ENCODE results near the gene ZNF397. TPM values are rescaled to one million over a fixed set of nuclear protein-coding genes. Genes with fewer than 3 reads are reported as not detected.

ZNF397 gene
- total and polyA plus RNA-seq, 4 donors, result 12.2 to 53.8 (median 17.1) TPM

DNA sequence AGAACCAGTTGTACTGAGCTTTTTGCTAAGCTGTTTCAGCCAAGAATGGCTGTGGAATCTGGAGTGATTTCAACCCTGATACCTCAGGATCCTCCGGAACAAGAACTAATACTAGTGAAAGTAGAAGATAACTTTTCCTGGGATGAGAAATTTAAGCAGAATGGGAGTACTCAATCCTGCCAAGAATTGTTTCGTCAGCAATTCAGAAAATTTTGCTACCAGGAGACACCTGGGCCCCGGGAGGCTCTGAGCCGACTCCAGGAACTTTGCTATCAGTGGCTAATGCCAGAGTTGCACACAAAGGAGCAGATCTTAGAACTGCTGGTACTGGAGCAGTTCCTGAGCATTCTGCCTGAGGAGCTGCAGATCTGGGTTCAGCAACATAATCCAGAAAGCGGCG is 1.6 kb downstream of the ZNF397 start:
- peak overlapping the region in 1 of 2 donors; percentile 6 for H3K27ac ChIP-seq (ENCODE audit: low read depth in 1 of 2, low read length in 1 of 2)
- H3K4me1 ChIP-seq (ENCODE audit: control insufficient read depth in 5 of 5, insufficient read depth in 5 of 5, low read length in 5 of 5), result peaks cover 0 to 7% (median 0%) of the 10 kb centered on the region in 5 donors
- ATAC-seq (ENCODE audit: insufficient read depth, low FRiP score) (no peak), DNase-seq (peak in 1 of 3 donors; percentile 19)
- H3K9me3 ChIP-seq (ENCODE audit: control insufficient read depth in 4 of 4, insufficient read depth in 3 of 4, low read length in 3 of 4), result peaks cover 0 to 2% (median 0%) of the 10 kb centered on the region in 4 donors
- H3K9ac ChIP-seq (ENCODE audit: insufficient read depth in 1 of 2, low read length in 2 of 2), result no peak overlapping the region
- H3K4me3 ChIP-seq, result no peak overlapping the region
- no peak for TF ChIP-seq CTCF (IDR thresholded peaks at IDR 0.05; ENCODE audit: control extremely low read depth, extremely low read depth)
- H3K27me3 ChIP-seq (ENCODE audit: control insufficient read depth in 3 of 3, insufficient read depth in 3 of 3, low read length in 2 of 3), result no peaks in the 10 kb centered on the region
- whole genome bisulfite sequencing, 2 donors, result 94 to 95% methylated on average over 6 of the region's 6 CpGs
- H3K36me3 ChIP-seq (ENCODE audit: control insufficient read depth in 4 of 4, insufficient read depth in 4 of 4, low read length in 4 of 4), result peaks cover 15 to 43% (median 42%) of the 10 kb centered on the region in 4 donors

- 78 to 94% methylated on average over 4 of the region's 4 CpGs for WGBS, 2 donors
- no peaks in the 10 kb centered on the region for H3K27me3 ChIP-seq (ENCODE audit: control insufficient read depth in 3 of 3, insufficient read depth in 3 of 3, low read length in 2 of 3)
- peaks cover 15 to 56% (median 53%) of the 10 kb centered on the region in 4 donors for H3K36me3 ChIP-seq (ENCODE audit: control insufficient read depth in 4 of 4, insufficient read depth in 4 of 4, low read length in 4 of 4)
- no peak for TF ChIP-seq CTCF (IDR thresholded peaks at IDR 0.05; ENCODE audit: control extremely low read depth, extremely low read depth)
- H3K27ac ChIP-seq (ENCODE audit: low read depth in 1 of 2, low read length in 1 of 2), result no peak overlapping the region
- no peak overlapping the region for H3K4me3 ChIP-seq
- H3K9me3 ChIP-seq (ENCODE audit: control insufficient read depth in 4 of 4, insufficient read depth in 3 of 4, low read length in 3 of 4), result peaks cover 0 to 2% (median 0%) of the 10 kb centered on the region in 4 donors
- no peak for ATAC-seq (ENCODE audit: insufficient read depth, low FRiP score)
- no peak overlapping the region for H3K9ac ChIP-seq (ENCODE audit: insufficient read depth in 1 of 2, low read length in 2 of 2)
- H3K4me1 ChIP-seq (ENCODE audit: control insufficient read depth in 5 of 5, insufficient read depth in 5 of 5, low read length in 5 of 5), result peaks cover 0 to 7% (median 0%) of the 10 kb centered on the region in 5 donors
- DNase-seq, result no peak
Measured at GRCh38 chr18:35244671-35245070, 3.8 kb downstream of the ZNF397 start.

DNA sequence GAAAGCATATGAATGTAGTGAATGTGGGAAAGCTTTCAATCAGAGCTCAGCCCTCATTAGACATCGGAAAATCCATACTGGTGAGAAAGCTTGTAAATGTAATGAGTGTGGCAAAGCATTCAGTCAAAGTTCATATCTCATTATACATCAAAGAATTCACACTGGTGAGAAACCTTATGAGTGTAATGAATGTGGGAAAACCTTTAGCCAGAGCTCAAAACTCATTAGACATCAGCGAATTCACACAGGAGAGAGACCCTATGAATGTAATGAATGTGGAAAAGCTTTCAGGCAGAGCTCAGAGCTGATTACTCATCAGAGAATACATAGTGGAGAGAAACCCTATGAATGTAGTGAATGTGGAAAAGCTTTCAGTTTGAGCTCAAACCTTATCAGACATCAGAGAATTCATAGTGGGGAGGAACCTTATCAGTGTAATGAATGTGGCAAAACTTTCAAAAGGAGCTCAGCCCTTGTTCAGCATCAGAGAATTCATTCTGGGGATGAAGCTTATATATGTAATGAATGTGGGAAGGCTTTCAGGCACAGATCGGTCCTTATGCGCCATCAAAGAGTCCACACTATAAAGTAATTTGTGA is 5.0 kb downstream of the ZNF397 start:
- ATAC-seq (ENCODE audit: insufficient read depth, low FRiP score), result no peak
- 97% methylated on average over 4 of the region's 4 CpGs for WGBS, 2 donors

More for the DNA sequence above, 5.0 kb downstream of the ZNF397 start:
- H3K4me1 ChIP-seq (ENCODE audit: control insufficient read depth in 5 of 5, insufficient read depth in 5 of 5, low read length in 5 of 5), result peaks cover 0 to 7% (median 0%) of the 10 kb centered on the region in 5 donors
- no peak for DNase-seq
- peaks cover 18 to 56% (median 53%) of the 10 kb centered on the region in 4 donors for H3K36me3 ChIP-seq (ENCODE audit: control insufficient read depth in 4 of 4, insufficient read depth in 4 of 4, low read length in 4 of 4)
- no peak for TF ChIP-seq CTCF (IDR thresholded peaks at IDR 0.05; ENCODE audit: control extremely low read depth, extremely low read depth)
- peaks cover 0 to 2% (median 0%) of the 10 kb centered on the region in 4 donors for H3K9me3 ChIP-seq (ENCODE audit: control insufficient read depth in 4 of 4, insufficient read depth in 3 of 4, low read length in 3 of 4)
- H3K27ac ChIP-seq (ENCODE audit: low read depth in 1 of 2, low read length in 1 of 2), result no peak overlapping the region
- H3K4me3 ChIP-seq, result no peak overlapping the region
- no peak overlapping the region for H3K9ac ChIP-seq (ENCODE audit: insufficient read depth in 1 of 2, low read length in 2 of 2)
- H3K27me3 ChIP-seq (ENCODE audit: control insufficient read depth in 3 of 3, insufficient read depth in 3 of 3, low read length in 2 of 3), result no peaks in the 10 kb centered on the region

Measured in lung (tissue), 12 donors.